C1 segment of cervical spinal cord (tissue), 14 donors: ENCODE measurements around the gene SNCB.

Experiments
- DNase-seq, 14 donors: peaks; one replicate each; lab custom pipeline; 2025; lab: John Stamatoyannopoulos, UW

The SNCB gene

GRCh38 chr5:176629853-176630680 is at the start of gene SNCB, which contains the start of gene EIF4E1B:
SNCB (minus strand) TSS chr5:176630534; CDS start chr5:176629654, 880 bp downstream.
EIF4E1B (plus strand) TSS chr5:176630675; CDS start chr5:176642788, 12,113 bp downstream.
- peak in 3 of 14 donors; percentile 18 to 74 (median 31) for DNase-seq

DNA sequence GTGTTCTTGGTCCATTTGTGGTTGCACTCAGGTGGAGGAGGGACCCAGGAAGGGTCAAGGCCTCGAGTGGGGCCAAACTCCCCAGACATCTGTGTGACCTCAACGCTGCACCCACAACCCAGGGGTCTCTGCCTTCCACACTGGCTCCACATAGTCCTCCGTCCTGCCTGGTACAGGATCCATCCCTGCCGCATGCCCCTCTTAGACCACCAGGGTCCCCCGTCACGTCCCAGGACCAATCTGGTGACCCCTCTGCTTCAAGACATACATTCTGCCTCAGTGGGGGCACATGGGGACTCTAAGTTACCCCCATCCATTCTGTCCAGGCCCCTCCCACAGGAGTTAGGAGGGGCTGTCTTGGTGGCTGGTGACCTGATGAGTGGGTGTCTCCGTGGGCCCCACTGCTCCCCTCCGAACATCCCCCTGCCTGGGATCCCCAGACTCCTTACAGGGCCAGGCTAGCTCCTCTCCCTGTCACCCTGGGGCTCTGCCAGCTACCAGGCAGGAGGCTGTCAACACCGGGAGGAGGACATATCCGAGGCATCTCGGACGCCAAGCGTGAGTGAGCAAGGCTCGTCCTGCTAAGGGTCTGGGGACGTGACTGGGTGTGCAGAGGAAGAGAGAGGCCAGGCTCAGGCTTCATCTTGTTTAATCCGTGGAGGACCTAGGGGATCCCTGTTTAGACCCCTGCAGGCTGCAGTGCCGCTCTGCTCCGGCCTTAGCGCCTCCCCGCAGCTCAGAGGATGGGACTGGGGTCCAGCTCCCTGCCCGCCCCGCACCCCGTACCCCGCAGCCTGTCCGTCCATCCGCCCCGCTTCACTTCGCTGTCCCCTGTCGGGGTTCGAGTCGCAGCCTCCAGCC is 49.3 kb upstream of the SNCB start:
- DNase-seq: no peak

DNA sequence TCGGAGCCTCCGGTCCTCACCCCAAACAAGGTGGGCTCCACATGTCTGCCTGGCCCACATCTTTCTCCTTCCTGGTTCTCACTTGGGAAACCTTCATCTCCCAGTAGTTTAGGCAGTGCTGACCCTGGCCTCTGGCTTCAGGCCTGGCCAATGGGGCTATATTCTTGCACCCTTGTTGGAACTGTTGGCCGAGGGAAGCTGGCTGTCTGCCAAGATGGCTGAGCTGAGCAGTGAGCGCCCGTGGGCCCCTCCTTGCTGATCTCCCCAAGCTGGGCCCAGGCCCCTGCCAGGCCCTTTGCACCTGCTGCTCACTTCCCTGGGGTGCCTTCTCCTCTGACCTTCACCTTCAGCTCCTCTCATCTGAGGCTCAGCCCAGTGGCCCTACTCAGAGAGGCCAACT is 48.2 kb upstream of the SNCB start:
- peak in 1 of 14 donors; percentile 45 for DNase-seq

DNA sequence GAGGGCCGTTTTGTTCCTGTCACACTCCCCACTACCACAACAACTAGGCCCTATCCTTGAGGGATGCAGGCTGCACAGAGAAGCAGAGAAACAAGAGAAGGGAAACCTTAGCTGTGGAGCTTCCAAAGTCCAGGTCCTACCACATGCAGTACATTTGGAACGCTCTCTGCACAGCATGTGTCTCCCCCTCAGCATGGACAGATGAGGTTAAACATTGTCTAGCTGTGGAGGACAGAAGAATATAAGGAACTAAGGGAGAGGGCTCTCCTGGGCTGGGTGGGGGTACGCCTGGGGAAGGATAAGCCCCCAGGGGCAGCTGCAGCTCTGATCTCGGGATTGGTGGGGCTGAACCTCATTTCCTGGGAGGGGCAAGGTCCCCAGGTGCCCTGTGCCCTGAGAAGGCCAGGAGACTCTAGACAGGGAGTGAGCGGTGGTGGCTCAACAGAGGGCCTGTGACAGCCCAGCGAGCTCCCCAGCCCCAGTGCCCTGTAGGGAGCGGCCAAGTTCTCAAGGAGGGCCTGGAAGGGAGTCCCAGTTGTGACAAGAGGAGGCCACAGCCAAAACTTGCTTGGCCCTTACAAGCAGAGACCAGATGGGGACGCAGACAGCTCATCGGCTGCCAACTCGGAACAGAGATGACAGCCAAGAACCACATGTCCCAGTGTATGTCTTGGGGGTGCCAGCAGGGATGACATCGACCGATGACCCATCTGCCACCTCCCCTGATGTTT is 47.0 kb upstream of the SNCB start:
- DNase-seq: peak in 3 of 14 donors; percentile 5 to 93 (median 9)

DNA sequence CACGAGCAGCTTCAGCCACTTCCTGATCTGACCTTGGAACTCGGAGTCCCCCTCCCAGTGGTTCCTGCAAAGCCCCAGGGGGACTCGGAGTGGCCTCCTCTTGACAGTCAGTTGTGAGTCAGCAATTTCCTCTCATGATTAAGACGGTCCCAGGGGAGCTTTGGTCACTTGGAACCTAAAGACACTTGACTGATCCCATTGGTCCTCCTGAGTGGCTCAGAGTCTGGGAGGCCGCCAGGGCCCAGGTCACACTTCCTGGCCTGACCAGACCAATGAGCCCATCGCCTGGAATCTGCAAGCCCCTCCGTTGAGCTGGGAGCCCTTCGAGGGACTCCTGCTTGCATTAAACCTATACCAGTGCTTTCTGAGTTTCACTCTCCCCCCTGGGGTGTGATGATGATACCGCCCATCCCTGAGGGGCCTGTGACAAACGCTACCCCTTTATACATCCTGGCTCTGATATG is 46.1 kb upstream of the SNCB start:
- no peak for DNase-seq

GRCh38 chr5:176675676-176676360 is 45.5 kb upstream of the SNCB start:
- DNase-seq: peak in 1 of 14 donors; percentile 38

GRCh38 chr5:176674799-176675198 is 44.5 kb upstream of the SNCB start:
- DNase-seq: no peak

DNA sequence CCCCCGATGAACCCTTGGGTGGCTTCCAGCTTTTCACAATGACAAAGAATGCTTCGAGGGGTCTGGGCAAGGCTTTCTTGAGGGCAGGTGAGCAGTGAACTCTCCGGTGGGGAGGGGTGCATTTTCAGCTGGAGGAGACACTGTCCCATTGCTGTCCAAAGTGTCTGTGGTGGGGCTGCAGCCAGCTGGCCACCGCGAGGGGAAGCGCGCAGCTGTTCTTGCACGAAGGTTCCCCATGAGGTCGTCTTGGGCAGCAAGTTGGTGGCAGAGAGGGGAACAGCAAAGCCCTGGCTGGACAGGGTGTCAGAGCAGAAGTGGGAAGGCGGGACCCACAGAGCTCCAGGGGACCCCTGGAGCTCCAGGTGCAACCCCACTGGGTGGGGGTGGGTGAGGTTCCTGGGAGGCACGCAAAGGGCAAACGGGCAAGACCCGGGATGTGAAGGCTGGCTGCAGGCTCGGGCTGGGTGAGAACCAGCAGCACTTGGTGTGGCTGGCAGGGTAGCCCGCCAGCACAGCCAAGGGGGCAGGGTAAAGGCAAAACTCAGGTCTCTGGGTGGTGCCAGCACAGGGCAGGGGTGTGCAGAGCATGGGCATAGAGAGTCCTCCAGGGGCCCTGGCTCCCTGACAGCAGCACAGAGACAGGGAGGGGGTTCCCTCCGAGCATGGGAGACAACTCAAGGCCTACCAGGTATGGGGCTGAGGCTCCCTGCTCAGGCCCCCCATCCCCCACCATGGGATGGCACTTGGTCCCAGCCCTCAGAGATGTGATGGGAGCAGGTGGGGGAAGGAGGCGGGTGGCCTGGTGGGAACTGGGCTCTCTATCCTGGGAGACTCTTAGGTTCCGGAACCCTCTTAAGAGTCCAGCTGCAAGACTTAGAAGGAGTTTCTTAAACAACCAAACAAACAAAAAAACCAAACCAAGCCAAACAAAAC is 43.6 kb upstream of the SNCB start:
- no peak for DNase-seq

DNA sequence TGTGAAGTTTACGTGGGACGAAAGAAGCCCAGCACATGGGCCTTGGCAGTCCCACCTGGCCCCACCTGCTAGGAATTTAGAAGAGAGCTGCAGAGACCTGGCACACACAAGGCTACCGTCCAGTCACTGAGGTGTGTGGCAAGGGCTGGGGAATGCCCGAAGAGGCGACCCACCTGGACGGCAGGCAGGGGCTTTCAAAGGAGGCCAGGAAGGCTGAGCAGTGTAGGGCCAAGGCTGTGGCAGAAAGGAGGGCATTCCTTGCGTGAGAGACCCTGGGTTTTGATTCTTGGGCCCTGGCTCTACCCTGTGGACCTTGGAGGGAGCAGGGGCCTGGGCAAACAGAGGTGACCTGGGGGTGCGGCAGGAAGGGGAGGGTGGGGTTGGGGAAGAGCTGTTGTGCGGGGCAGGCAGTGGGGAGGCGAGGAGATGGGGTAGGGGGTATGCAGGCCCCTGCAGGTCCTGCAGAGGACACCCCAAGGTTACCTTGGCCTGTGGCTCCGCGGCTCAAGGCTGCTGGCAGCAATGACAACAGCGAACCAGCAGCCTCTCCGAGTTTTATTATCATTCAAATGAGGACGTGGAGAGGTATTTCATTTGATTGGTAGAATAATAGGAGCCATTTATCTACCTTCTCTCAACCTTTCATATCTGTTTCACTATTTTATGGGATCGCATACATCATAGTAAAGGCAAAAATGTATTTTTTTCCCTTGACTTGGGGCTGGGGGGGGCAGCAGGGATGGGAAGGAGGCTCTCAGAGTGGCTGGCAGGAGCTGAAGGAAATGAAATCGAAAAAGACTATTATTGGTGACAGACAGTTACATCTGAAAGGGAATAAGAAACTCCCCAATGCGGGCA is 41.8 kb upstream of the SNCB start:
- no peak for DNase-seq

DNA sequence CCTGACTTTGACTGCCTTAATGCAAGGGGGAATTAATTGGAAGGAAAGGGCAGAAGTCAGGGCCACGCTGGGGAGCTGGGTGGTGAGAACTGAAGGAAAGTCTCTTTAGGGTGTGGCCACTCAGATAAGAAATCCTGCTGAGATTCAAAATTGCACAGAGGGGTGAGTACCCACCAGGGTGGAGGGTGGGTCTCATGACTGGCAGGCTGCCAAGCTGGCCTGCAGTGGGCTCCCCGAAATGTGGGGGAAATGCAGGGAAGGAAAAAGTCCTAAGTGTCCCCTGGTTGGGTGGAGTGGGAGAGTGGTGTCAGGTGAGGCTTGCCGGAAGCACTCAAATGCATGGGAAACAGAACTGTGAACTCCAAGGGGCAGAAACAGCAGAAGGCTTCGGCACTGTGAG is 41.1 kb upstream of the SNCB start:
- no peak for DNase-seq

GRCh38 chr5:176670449-176670848 is 40.1 kb upstream of the SNCB start:
- DNase-seq: peak in 1 of 14 donors; percentile 46

DNA sequence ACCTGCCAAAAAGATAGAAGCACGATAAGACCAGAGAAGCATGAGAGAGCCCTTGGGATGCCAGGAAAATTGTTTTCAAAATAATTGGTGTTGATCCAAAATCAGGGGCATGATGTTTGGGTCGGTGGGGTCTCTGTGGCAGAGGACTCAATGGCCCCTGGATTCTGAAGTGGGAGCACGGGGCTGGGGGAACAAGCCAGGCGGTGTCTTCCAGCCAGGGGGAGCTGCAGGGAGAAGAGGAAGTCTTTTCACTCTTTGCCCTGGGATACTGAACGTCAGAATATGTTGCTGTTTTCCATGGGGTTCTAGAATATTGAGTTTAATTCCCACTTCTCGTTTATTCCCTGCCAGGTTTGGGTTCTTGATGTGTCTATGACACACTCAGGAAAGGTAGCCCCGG is 37.3 kb upstream of the SNCB start:
- no peak for DNase-seq

- DNase-seq: no peak
Observed at GRCh38 chr5:176665517-176665916, 35.2 kb upstream of the SNCB start.

DNA sequence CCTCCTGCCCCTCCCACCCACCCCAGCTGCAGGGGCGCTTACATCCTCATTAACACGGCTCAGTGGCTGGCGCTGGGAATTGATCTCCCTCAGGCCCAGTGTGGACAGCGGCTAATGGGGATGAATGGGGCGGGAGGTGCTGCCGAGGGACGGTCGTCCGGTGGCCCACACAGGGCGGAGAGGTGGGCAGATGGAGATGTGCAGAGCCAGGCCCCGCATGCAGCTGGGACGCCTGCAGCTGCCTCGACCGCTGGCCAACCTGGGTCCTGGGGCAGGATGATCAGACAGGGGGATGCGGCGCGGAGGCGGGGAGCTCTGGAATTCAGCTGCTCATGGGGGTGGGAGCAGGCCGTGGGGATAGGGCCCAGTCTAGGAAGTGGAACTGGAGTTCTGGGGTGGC is 34.6 kb upstream of the SNCB start:
- DNase-seq: no peak

DNA sequence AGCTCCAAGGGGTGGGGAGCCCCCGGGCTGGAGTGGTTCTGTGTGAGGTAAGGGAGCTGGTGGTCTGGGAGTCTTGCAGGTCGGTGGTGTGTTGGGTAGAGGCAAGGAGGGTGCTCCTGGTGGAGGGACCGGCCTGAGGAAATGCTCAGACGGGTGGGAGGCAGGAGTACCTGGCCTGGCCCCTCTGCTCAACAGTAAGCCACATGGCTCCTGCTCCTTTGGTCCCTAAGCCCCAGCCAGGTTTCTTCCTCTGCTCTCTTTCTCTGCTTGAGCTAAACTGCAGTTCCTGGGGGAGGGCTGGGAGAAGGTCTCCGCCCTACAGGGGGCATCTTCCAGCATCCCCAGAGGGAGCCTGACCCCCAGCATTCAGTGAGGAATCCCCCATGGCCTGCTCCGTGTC is 34.1 kb upstream of the SNCB start:
- DNase-seq: no peak

GRCh38 chr5:176663566-176663965 is 33.2 kb upstream of the SNCB start:
- no peak for DNase-seq

DNA sequence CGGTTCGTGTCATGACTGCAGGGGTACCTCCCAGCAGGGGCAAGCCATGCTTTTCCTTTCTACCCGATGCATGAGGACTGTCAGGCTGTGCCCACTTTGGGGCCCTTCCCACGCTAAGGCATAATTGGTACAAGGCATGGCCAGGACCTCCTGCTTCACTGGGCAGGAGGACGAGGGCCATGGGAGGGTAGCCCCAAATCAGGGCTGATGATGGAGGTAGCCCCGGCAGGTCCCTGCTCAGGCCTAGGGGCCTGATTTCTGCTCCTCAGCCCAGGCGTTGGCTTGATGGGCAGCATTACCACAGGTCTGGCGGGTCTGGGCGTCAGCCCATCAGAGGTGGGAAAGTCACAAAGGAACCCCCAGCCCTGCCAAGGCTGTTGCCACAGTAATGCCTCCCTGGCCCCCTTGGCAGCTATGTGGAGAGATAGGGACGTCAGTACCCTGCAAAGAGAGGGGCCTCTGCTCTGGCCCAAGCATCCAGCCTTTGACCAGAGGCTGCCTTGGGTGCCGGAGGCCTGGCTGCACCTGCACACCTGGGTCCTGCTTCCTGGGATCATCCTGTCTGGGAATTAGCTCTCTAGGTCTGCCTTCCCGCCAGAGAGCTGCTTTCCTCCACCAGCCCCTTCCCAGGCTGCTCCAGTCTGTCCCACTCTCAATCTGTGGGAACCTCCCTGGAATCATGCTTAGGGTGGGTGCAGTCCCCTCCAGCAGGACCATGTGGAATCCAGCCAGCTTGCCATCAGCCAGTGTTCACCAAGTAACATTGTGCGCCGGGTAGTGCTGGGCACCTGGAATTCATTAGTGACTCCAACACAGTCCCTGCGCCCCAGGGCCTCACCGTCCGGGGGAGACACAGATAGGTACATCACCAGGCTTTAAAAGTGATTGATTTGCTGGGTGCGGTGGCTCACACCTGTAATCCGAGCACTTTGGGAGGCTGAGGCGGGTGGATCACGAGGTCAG is 32.3 kb upstream of the SNCB start:
- no peak for DNase-seq

GRCh38 chr5:176661676-176662075 is 31.3 kb upstream of the SNCB start:
- no peak for DNase-seq
